ENCODE measurements around the gene SNN.

SNN gene

GRCh38 chr16:11687601-11688519, 19.6 kb downstream of the SNN start:
- DNase-seq (ENCODE audit: insufficient read length, low spot score) (no peak), FAIRE-seq (no peak)
- TF ChIP-seq CTCF (IDR thresholded peaks at IDR 0.05; ENCODE audit: insufficient read depth, missing control alignments), result no peak

DNA sequence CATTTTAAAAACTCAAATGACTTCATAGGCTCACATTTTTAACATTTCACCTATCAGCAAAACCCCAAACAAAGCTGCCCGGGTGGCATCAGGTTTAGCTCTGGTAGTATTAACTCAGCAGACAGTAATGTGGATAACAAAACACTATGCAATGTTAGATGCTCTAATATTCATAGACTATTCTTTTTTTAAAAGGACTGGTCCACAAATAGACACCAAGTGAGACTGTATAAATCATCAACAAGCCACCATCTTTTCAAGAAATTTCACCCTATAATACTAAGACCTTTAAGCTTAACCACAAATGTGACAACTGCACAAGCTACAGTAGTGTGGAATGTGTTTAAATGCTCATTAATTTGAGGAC, 20.2 kb downstream of the SNN start:
- FAIRE-seq (no peak), DNase-seq (ENCODE audit: insufficient read length, low spot score) (no peak)
- no peak for TF ChIP-seq CTCF (IDR thresholded peaks at IDR 0.05; ENCODE audit: insufficient read depth, missing control alignments)

DNA sequence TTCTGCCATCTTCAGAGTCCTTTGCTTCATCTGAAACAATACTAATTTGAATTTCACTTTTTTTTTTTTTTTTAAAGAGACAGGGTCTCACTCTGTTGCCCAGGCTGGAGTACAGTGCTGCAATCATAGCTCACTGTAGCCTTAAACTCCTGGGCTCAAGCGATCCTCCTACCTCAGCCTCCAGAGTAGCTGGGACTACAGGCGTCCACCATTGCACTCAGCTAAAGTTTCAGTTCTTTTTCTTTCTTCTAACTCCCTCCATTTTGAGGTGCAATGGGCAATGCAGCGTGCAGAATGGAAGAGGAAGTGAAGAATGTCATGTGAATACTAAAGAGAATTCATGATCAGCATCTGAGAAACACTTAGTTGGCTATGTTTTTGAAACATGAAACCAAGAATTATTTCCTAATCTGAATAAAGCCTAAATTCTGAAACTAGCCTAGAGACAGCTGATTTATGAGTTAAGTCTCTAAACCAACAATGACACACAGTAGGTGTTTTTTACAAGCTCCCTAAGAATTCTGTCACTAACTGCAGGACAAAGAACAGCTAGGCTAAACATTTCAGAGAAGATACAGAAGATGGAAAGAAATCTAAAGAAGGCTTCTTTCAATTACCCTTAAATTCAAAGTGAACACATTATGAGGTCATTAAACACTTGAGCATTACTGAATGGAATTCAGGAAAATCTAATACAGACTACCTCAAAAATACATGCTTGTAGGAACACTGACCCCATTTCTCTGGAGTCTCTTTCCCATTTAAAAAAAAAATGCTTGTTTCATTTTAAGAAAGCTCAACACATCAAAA, 21.0 kb downstream of the SNN start:
- FAIRE-seq (no peak), DNase-seq (ENCODE audit: insufficient read length, low spot score) (no peak)
- no peak for TF ChIP-seq CTCF (IDR thresholded peaks at IDR 0.05; ENCODE audit: insufficient read depth, missing control alignments)

DNA sequence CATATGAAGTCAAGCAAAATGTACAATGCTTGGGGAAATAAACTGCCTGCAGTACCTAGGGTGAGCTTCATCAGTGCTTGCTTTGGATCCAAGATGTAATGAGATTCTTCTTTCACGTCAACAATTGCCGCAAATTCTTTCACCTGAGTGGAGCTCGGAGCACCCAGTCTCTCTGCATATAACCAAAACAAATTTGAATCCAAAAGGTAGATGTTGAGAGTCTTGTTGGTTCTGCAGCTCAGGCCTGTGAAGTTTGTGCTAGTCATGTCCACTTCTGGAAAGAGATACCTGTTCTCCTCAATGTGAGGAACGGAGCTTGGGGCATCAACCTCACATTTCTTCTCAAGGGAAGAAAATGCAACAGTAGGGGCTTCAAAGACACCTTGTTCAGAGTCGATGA, 23.0 kb downstream of the SNN start:
- TF ChIP-seq CTCF (IDR thresholded peaks at IDR 0.05; ENCODE audit: insufficient read depth, missing control alignments), result no peak
- FAIRE-seq (no peak), DNase-seq (ENCODE audit: insufficient read length, low spot score) (no peak)

DNA sequence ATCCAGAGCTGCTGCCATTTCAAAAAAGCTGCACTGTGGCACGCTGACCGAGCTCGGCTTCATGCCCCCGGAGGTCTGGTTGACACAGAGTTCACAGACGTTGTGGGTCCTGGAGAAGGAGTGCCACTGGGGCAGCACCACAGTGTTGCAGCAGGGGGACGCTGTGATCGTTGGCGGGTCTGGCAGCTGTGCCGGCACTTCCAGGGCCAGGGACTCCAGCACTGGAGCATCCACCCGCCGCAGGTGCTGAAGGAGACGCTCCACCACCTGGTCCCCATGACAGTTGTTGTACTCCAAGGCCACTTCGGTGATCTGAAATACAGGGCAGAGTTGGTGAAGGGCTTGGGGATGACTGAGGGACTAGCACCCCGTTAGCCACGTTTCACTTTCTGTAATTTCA, 23.5 kb downstream of the SNN start:
- TF ChIP-seq CTCF (IDR thresholded peaks at IDR 0.05; ENCODE audit: insufficient read depth, missing control alignments), result no peak
- FAIRE-seq (no peak), DNase-seq (ENCODE audit: insufficient read length, low spot score) (no peak)

DNA sequence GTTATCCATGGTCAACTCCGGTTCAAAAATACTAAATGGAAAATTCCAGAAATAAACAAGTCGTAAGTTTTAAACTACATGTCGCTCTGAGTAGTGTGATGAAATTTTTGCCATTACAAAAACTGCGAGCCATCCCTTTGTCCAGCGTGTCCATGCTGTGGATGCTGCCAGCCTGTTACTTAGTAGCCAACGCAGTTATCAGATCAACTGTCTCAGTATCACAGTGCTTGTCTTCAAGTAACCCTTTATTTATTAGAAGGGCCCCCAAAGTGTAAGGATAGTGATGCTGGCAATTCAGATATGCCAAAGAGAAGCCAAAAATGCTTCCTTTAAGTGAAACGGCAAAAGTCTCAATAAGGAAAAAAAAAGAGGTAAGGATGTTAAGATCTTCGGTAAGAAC, 23.9 kb downstream of the SNN start:
- FAIRE-seq (no peak), DNase-seq (ENCODE audit: insufficient read length, low spot score) (no peak)
- TF ChIP-seq CTCF (IDR thresholded peaks at IDR 0.05; ENCODE audit: insufficient read depth, missing control alignments), result no peak

DNA sequence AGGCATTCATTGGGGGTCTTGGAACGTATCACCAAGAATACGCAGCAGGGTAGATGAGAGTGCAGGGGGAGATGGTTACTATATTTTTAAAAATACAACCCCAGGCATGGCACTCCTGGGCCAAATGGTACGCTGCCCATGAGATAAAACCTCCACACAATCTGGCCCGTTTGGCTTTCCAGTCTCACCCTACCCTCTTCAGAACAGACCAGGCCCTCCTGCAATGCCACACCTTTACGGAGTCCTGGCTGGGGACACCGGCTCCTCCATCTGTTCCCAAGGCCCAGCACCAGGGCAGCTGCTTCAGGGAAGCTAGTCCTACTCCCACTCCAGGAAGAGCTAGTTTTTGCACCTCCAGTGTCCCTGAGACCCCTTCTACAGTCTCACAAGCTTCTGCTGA, 24.4 kb downstream of the SNN start:
- TF ChIP-seq CTCF (IDR thresholded peaks at IDR 0.05; ENCODE audit: insufficient read depth, missing control alignments), result no peak
- FAIRE-seq, result no peak
- DNase-seq (ENCODE audit: insufficient read length, low spot score), result no peak
